HCT116 (cell line): Measurements from ENCODE around the gene MSL1. TPM values are rescaled to one million over a fixed set of nuclear protein-coding genes. Genes with fewer than 3 reads are reported as not detected.
A peak's percentile ranks its signal among the peaks of the same experiment; 100 is the strongest.

ENCODE experiments used
- ATAC-seq: fragments of 200-7000 bp; cut with Tn5 transposase; 2 replicates; pipeline ENCODE4 v1.9.1; 2020; ENCODE audit warnings: mild to moderate bottlenecking, moderate library complexity
- BruUV-seq: library from RNA; stranded (reverse); fragments of 400-500 nt; replicated peaks from 2 replicates; lab custom pipeline; 2021; lab: Mats Ljungman, UMichigan
- CTCF ChIA-PET: fragments of 300-600 bp; sonication (Branson Sonifier 250); formaldehyde crosslinking; loops from one replicate; lab custom pipeline; 2021; ENCODE audit warnings: antibody characterized with exemption; lab: Charles Lee
- POLR2A ChIA-PET: fragments of 300-600, 350-600 bp; sonication (Branson Sonifier 250); formaldehyde crosslinking; loops from one replicate; lab custom pipeline; 2021; ENCODE audit warnings: antibody characterized with exemption; lab: Charles Lee
- RAD21 ChIA-PET, 2 experiments: fragments of 300-600 bp; sonication (Branson Sonifier 250); formaldehyde crosslinking; loops; one replicate each; lab custom pipeline; 2023; ENCODE audit warnings: low total read pairs in 2 of 2; ENCODE audit not compliant: uncharacterized antibody in 2 of 2, unreplicated experiment in 2 of 2, low non-redundant PET in 1 of 2; lab: Charles Lee
- DNase-seq: peaks from one replicate; pipeline ENCODE4 v3.0.0-alpha.2; 2010; ENCODE audit warnings: low read depth, low spot score
- H2AFZ ChIP-seq: fragments of 200-600 bp; shearing (Covaris generic), sonication (generic); 2 replicates; pipeline ENCODE4 v1.6.1; 2017; ENCODE audit warnings: low read depth, mixed run types, mixed read lengths, antibody characterized with exemption, low read length; ENCODE audit not compliant: poor library complexity, severe bottlenecking
- H3K27ac ChIP-seq: 2 replicates; pipeline ENCODE4 v1.5.1; 2012; ENCODE audit warnings: low read depth, low read length
- H3K27me3 ChIP-seq: fragments of 200-600 bp; sonication (generic); 2 replicates; pipeline ENCODE4 v1.6.1; 2016; ENCODE audit warnings: mixed run types, low read length, mixed read lengths; ENCODE audit not compliant: insufficient read depth
- H3K36me3 ChIP-seq, 2 experiments: fragments of 200-500 bp in 1 of 2; fragments of 200-600 bp in 1 of 2; sonication (Bioruptor generic) in 1 of 2; sonication (generic) in 1 of 2; 2 replicates each; pipeline versions ENCODE4 v1.5.1 to v1.6.1; 2014 to 2016; ENCODE audit warnings: low read length in 2 of 2, inconsistent platforms in 1 of 2, mixed read lengths in 1 of 2, mixed run types in 1 of 2; ENCODE audit not compliant: insufficient read depth in 2 of 2, control insufficient read depth in 1 of 2
- H3K4me1 ChIP-seq, 2 experiments: fragments of 200-600 bp in 1 of 2; sonication (generic) in 1 of 2; 2 replicates each; pipeline versions ENCODE4 v1.5.1 to v1.6.1; 2012 to 2017; ENCODE audit warnings: low read length in 2 of 2, inconsistent platforms in 1 of 2, mild to moderate bottlenecking in 1 of 2, mixed read lengths in 1 of 2, mixed run types in 1 of 2, moderate library complexity in 1 of 2; ENCODE audit not compliant: insufficient read depth in 2 of 2, control insufficient read depth in 1 of 2
- H3K4me2 ChIP-seq: fragments of 200-600 bp; sonication (generic); 2 replicates; pipeline ENCODE4 v1.6.1; 2017; ENCODE audit warnings: mixed run types, low read length, mixed read lengths
- H3K4me3 ChIP-seq, 2 experiments: fragments of 200-600 bp in 1 of 2; sonication (generic) in 1 of 2; replicated peaks in 1 of 2; 2 replicates each; pipeline ENCODE4 v1.5.1; 2011 to 2016; ENCODE audit warnings: low read length in 2 of 2, control low read depth in 1 of 2, low read depth in 1 of 2, mild to moderate bottlenecking in 1 of 2, mixed read lengths in 1 of 2, mixed run types in 1 of 2
- H3K79me2 ChIP-seq: fragments of 200-600 bp; sonication (generic); 2 replicates; pipeline ENCODE4 v1.6.1; 2017; ENCODE audit warnings: mild to moderate bottlenecking, mixed run types, low read length, moderate library complexity, mixed read lengths; ENCODE audit not compliant: insufficient read depth
- H3K9ac ChIP-seq: fragments of 200-600 bp; sonication (generic); 2 replicates; pipeline ENCODE4 v1.6.1; 2016; ENCODE audit warnings: low read length, mixed read lengths
- H3K9me2 ChIP-seq: fragments of 200-600 bp; sonication (generic), shearing (Covaris generic); 2 replicates; pipeline ENCODE4 v1.6.1; 2017; ENCODE audit warnings: mixed run types, mild to moderate bottlenecking, moderate library complexity; ENCODE audit not compliant: insufficient read depth
- H3K9me3 ChIP-seq, 2 experiments: fragments of 200-500 bp in 1 of 2; fragments of 200-600 bp in 1 of 2; sonication (Bioruptor generic) in 1 of 2; sonication (generic) in 1 of 2; 2 replicates each; pipeline ENCODE4 v1.6.1; 2014 to 2017; ENCODE audit warnings: low read length in 2 of 2, mixed read lengths in 2 of 2, inconsistent platforms in 1 of 2, low read depth in 1 of 2, mild to moderate bottlenecking in 1 of 2, mixed run types in 1 of 2, moderate library complexity in 1 of 2; ENCODE audit not compliant: control insufficient read depth in 1 of 2, insufficient read depth in 1 of 2
- H4K20me1 ChIP-seq: fragments of 200-600 bp; sonication (generic), shearing (Covaris generic); 2 replicates; pipeline ENCODE4 v1.6.1; 2017; ENCODE audit warnings: mixed run types, mild to moderate bottlenecking, moderate library complexity; ENCODE audit not compliant: insufficient read depth
- EGR1 ChIP-seq: IDR thresholded peaks from 2 replicates; pipeline ENCODE4 v1.6.1; 2012; ENCODE audit warnings: low read depth
- EZH2 ChIP-seq: fragments of 200-600 bp; sonication (generic); IDR thresholded peaks from 2 replicates; pipeline ENCODE4 v1.6.1; 2017; ENCODE audit warnings: antibody characterized with exemption, mixed run types
- EZH2phosphoT487 ChIP-seq: fragments of 200-600 bp; IDR thresholded peaks from 2 replicates; pipeline ENCODE4 v1.6.1; 2018; ENCODE audit warnings: antibody characterized with exemption, borderline replicate concordance
- FOSL1 ChIP-seq: IDR thresholded peaks from 2 replicates; pipeline ENCODE4 v1.6.1; 2012; ENCODE audit warnings: low read depth
- POLR2AphosphoS5 ChIP-seq: IDR thresholded peaks from 2 replicates; pipeline ENCODE4 v1.6.1; 2011; ENCODE audit warnings: mild to moderate bottlenecking, low read depth, low read length, moderate library complexity
- SP1 ChIP-seq: IDR thresholded peaks from 2 replicates; pipeline ENCODE4 v1.6.1; 2012; ENCODE audit warnings: low read depth
- SRF ChIP-seq: IDR thresholded peaks from 2 replicates; pipeline ENCODE4 v1.6.1; 2012; ENCODE audit warnings: low read depth
- ZNF274 ChIP-seq: fragments of 200-500 bp; sonication (Bioruptor generic); IDR thresholded peaks from 2 replicates; pipeline ENCODE4 v1.6.1; 2014; ENCODE audit warnings: mild to moderate bottlenecking, low read depth, low read length, inconsistent platforms
- intact Hi-C: fragments of 100-400 bp; cut with micrococcal nuclease; formaldehyde crosslinking; loops from 2 replicates; pipeline ENCODE4 v1.10.0; 2022
- total RNA-seq: library from RNA; stranded (reverse); gene quantifications from one replicate; pipeline ENCODE4 v1.2.1, GENCODE V29; 2021; ENCODE audit not compliant: unreplicated experiment
- TF ChIP-seq, protein P1 (sequence below): IDR thresholded peaks from 2 replicates; pipeline ENCODE4 v1.6.1; 2011; ENCODE audit warnings: mild to moderate bottlenecking, low read length, moderate library complexity; ENCODE audit not compliant: insufficient replicate concordance; ENCODE audit errors: extremely low read depth

Gene MSL1
- total RNA-seq, 1 experiment from 2014 or later, result 67.2 TPM

DNA sequence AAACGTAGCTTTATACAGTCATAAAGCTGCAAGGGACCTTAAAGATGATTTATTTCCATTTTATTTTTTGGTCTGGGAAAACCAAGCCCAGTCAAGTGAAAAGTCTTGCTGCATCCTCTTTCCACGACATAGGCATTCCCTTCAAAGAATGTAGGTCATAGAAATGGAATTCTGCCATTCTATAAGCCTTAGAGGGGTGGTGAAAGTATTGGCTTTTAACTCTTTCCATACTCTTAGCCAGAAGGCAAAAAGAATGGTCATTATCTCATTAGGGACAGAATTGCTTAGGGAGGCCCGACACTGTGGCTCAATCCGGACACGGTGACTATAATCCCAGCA lies 7.9 kb upstream of the MSL1 start:
- H4K20me1 ChIP-seq, result no peaks in the 10 kb centered on the region
- peak overlapping the region; percentile 71 for H3K27ac ChIP-seq
- H3K9me2 ChIP-seq, result no peaks in the 10 kb centered on the region
- no TSS peak for BruUV-seq
- H3K27me3 ChIP-seq, result no peaks in the 10 kb centered on the region
- peaks cover 55 to 65% of the 10 kb centered on the region in 2 experiments for H3K4me1 ChIP-seq
- CTCF ChIA-PET, result interaction anchor here (1.4 to 6.3 kb wide), 12 partner anchors 10 to 304 kb away, joined by 3 to 69 read pairs (median 11); partner anchors contain the start of genes CASC3, NR1D1 and TOP2A
- TF ChIP-seq ZNF274 (no peak), EZH2 (no peak), EZH2phosphoT487 (no peak), SRF (no peak), EGR1 (no peak), SP1 (no peak), FOSL1 (no peak), POLR2AphosphoS5 (no peak)
- TF ChIP-seq, protein P1, sequence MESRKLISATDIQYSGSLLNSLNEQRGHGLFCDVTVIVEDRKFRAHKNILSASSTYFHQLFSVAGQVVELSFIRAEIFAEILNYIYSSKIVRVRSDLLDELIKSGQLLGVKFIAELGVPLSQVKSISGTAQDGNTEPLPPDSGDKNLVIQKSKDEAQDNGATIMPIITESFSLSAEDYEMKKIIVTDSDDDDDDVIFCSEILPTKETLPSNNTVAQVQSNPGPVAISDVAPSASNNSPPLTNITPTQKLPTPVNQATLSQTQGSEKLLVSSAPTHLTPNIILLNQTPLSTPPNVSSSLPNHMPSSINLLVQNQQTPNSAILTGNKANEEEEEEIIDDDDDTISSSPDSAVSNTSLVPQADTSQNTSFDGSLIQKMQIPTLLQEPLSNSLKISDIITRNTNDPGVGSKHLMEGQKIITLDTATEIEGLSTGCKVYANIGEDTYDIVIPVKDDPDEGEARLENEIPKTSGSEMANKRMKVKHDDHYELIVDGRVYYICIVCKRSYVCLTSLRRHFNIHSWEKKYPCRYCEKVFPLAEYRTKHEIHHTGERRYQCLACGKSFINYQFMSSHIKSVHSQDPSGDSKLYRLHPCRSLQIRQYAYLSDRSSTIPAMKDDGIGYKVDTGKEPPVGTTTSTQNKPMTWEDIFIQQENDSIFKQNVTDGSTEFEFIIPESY, result no peak
- no peak for DNase-seq
- ATAC-seq, result no peak
- RAD21 ChIA-PET, result interaction anchor here (0.7 to 1.8 kb wide), 6 partner anchors 27 to 100 kb away, joined by 3 to 10 read pairs (median 4); partner anchors contain the start of gene CASC3 (in 1 of the 2)
- POLR2A ChIA-PET, result interaction anchor here (0.8 to 8.1 kb wide), 5 partner anchors 9 to 61 kb away, joined by 3 to 160 read pairs (median 4); partner anchors contain the start of genes MSL1 and NR1D1
- peak overlapping the region; percentile 68 for H3K9ac ChIP-seq
- H3K79me2 ChIP-seq, result no peaks in the 10 kb centered on the region
- H3K36me3 ChIP-seq, result no peaks in the 10 kb centered on the region
- intact Hi-C loops, result loop anchor here (1.0 to 2.0 kb wide), 4 partner anchors 26 to 176 kb away; partner anchors contain the start of gene CASC3
- peak overlapping the region; percentile 75 for H3K4me2 ChIP-seq
- H3K4me3 ChIP-seq, result peak overlapping the region; percentile 41 to 44; a peak in 3 of 4 replicates
- H3K9me3 ChIP-seq, result no peaks in the 10 kb centered on the region
- no peak overlapping the region for H2AFZ ChIP-seq
